GM12873 (cell line): ENCODE data around the gene EIF4G1.

Source experiments
- CTCF ChIP-seq: IDR thresholded peaks from 2 replicates; pipeline ENCODE4 v1.5.1; 2012; ENCODE audit warnings: low read depth, mild to moderate bottlenecking, moderate library complexity, low read length, control low read depth; ENCODE audit not compliant: insufficient read depth; ENCODE audit errors: missing control alignments

Gene EIF4G1

GRCh38 chr3:184355261-184356040 is 41.0 kb downstream of the EIF4G1 start:
- TF ChIP-seq CTCF = no peak

GRCh38 chr3:184357248-184358123 is 43.1 kb downstream of the EIF4G1 start:
- no peak for TF ChIP-seq CTCF

GRCh38 chr3:184358124-184358767 is 43.8 kb downstream of the EIF4G1 start:
- no peak for TF ChIP-seq CTCF

- no peak for TF ChIP-seq CTCF
Observed at GRCh38 chr3:184358921-184359350, 44.5 kb downstream of the EIF4G1 start.

- no peak for TF ChIP-seq CTCF
Observed at GRCh38 chr3:184359610-184360009, 45.2 kb downstream of the EIF4G1 start.

- no peak for TF ChIP-seq CTCF
Observed at GRCh38 chr3:184360070-184360928, 45.9 kb downstream of the EIF4G1 start.
